Loucy (cell line): ENCODE measurements around the gene MADD.
A peak's percentile ranks its signal among the peaks of the same experiment; 100 is the strongest.

ENCODE experiments used
- H2AFZ ChIP-seq: fragments of 200-600 bp; sonication (generic); 2 replicates; pipeline ENCODE4 v1.6.0; 2016; ENCODE audit warnings: antibody characterized with exemption, mild to moderate bottlenecking, low read length, moderate library complexity
- H3F3A ChIP-seq: fragments of 200-600 bp; 2 replicates; pipeline ENCODE4 v1.6.0; 2016; ENCODE audit warnings: antibody characterized with exemption, low read depth, mild to moderate bottlenecking
- H3K27me3 ChIP-seq: fragments of 200-600 bp; sonication (generic); 2 replicates; pipeline ENCODE4 v1.6.1; 2014; ENCODE audit warnings: low read length, mild to moderate bottlenecking; ENCODE audit not compliant: insufficient read depth, poor library complexity, severe bottlenecking
- H3K36me3 ChIP-seq: fragments of 200-600 bp; sonication (generic); 2 replicates; pipeline ENCODE4 v1.6.1; 2016; ENCODE audit warnings: low read length; ENCODE audit not compliant: insufficient read depth
- H3K4me1 ChIP-seq: fragments of 200-600 bp; sonication (generic); 2 replicates; pipeline ENCODE4 v1.5.1; 2014; ENCODE audit warnings: low read length, mild to moderate bottlenecking; ENCODE audit not compliant: insufficient read depth, poor library complexity, severe bottlenecking
- H3K4me2 ChIP-seq: fragments of 200-600 bp; sonication (generic); 2 replicates; pipeline ENCODE4 v1.6.0; 2014; ENCODE audit warnings: antibody characterized with exemption, low read length, low read depth, mild to moderate bottlenecking; ENCODE audit not compliant: poor library complexity, severe bottlenecking
- H3K4me3 ChIP-seq: fragments of 200-600 bp; sonication (generic); 2 replicates; pipeline ENCODE4 v1.5.1; 2014; ENCODE audit warnings: low read length, mild to moderate bottlenecking, mixed read lengths; ENCODE audit not compliant: poor library complexity, severe bottlenecking
- H3K79me2 ChIP-seq: fragments of 200-600 bp; sonication (generic); 2 replicates; pipeline ENCODE4 v1.6.1; 2014; ENCODE audit warnings: low read length; ENCODE audit not compliant: insufficient read depth
- H3K9ac ChIP-seq: fragments of 200-600 bp; sonication (generic); 2 replicates; pipeline ENCODE4 v1.6.0; 2014; ENCODE audit warnings: mild to moderate bottlenecking, low read depth, low read length, moderate library complexity; ENCODE audit not compliant: poor library complexity, severe bottlenecking
- H3K9me2 ChIP-seq: fragments of 200-600 bp; sonication (generic); replicated peaks from 2 replicates; pipeline ENCODE4 v1.6.1; 2016; ENCODE audit warnings: low read depth, low read length, mixed read lengths
- H3K9me3 ChIP-seq: fragments of 200-600 bp; sonication (generic); 2 replicates; pipeline ENCODE4 v1.6.1; 2014; ENCODE audit warnings: mild to moderate bottlenecking, antibody characterized with exemption, low read length, low read depth; ENCODE audit not compliant: insufficient read depth
- H4K20me1 ChIP-seq: fragments of 200-600 bp; sonication (generic); 2 replicates; pipeline ENCODE4 v1.6.0; 2014; ENCODE audit warnings: antibody characterized with exemption, low read length, mild to moderate bottlenecking; ENCODE audit not compliant: insufficient read depth, poor library complexity, severe bottlenecking
- EZH2phosphoT487 ChIP-seq: fragments of 200-600 bp; IDR thresholded peaks from 2 replicates; pipeline ENCODE4 v1.6.1; 2018; ENCODE audit warnings: antibody characterized with exemption, mild to moderate bottlenecking, moderate library complexity, borderline replicate concordance
- TF ChIP-seq, protein P1 (sequence below): fragments of 200-600 bp; sonication (generic); conservative IDR thresholded peaks from 2 replicates; pipeline ENCODE4 v1.5.1; 2014; ENCODE audit warnings: mild to moderate bottlenecking, antibody characterized with exemption, low read length

The MADD gene

DNA sequence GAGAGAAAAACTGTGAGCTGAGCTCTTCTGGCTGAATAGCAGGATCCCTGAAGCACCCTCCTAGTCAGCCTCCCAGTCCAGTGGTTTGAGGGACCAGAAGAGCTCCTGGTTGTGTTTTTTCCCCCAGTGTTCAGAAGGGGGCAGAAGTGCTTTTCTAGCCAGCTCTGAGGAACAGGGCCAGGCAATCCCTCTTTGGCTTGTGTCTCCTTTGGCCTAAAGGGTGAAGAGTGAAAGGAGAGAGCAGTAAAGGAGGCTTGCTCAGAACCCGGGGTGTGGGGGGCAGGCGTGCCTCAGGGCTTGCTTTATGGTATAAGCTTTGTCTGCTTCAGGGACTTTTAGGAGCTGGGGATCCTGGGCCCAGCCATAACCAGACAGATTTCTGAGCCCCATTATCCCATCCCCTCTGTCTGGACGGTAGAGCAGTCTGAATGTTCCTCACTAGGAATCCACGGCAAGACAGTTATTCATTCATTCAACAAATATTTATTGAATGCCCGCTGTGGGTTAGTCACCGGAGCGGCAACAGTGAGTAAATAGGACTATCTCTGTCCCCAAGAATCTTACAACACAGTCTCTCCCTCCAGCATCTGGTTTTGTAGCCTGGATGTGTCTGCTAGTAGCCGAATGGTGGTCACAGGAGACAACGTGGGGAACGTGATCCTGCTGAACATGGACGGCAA lies 35.8 kb upstream of the MADD start:
- Histone ChIP-seq H3K79me2 (no peaks in the 10 kb centered on the region), H4K20me1 (no peaks in the 10 kb centered on the region), H3K9ac (no peak overlapping the region), H3K9me3 (no peaks in the 10 kb centered on the region), H3F3A (0 out of 2 replicates have a peak, but pooled peaks cover 2% of the 10 kb centered on the region), H3K27me3 (no peaks in the 10 kb centered on the region), H3K36me3 (peaks cover 23% of the 10 kb centered on the region; the same call in 1 of the 2 replicates), H2AFZ (no peak overlapping the region), H3K4me3 (no peak overlapping the region), H3K4me2 (no peak overlapping the region), H3K4me1 (no peaks in the 10 kb centered on the region), H3K9me2 (no peaks in the 10 kb centered on the region)
- no peak for TF ChIP-seq EZH2phosphoT487
- TF ChIP-seq, protein P1, sequence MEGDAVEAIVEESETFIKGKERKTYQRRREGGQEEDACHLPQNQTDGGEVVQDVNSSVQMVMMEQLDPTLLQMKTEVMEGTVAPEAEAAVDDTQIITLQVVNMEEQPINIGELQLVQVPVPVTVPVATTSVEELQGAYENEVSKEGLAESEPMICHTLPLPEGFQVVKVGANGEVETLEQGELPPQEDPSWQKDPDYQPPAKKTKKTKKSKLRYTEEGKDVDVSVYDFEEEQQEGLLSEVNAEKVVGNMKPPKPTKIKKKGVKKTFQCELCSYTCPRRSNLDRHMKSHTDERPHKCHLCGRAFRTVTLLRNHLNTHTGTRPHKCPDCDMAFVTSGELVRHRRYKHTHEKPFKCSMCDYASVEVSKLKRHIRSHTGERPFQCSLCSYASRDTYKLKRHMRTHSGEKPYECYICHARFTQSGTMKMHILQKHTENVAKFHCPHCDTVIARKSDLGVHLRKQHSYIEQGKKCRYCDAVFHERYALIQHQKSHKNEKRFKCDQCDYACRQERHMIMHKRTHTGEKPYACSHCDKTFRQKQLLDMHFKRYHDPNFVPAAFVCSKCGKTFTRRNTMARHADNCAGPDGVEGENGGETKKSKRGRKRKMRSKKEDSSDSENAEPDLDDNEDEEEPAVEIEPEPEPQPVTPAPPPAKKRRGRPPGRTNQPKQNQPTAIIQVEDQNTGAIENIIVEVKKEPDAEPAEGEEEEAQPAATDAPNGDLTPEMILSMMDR = peak; percentile 58

DNA sequence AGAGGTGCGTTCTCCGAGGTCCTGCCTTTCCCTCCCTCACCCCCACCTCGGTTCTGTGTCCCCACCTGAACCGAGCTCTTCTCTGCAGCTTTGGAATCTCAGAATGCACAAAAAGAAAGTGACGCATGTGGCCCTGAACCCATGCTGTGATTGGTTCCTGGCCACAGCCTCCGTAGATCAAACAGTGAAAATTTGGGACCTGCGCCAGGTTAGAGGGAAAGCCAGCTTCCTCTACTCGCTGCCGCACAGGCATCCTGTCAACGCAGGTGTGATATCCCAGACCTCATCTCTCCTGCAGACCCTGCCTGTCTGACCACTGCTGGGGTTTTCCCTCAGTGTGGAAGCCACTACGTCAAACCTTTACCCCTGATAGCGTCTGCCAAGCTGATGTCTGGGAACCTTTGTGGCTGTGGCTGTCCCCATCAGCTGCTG lies 35.2 kb upstream of the MADD start:
- no peak overlapping the region for H3K4me2 ChIP-seq
- no peaks in the 10 kb centered on the region for H3K27me3 ChIP-seq
- no peaks in the 10 kb centered on the region for H3K9me3 ChIP-seq
- H3K4me3 ChIP-seq = no peak overlapping the region
- no peak overlapping the region for H3K9ac ChIP-seq
- peaks cover 29% of the 10 kb centered on the region; the same call in 1 of the 2 replicates for H3K36me3 ChIP-seq
- H3K4me1 ChIP-seq = no peaks in the 10 kb centered on the region
- H3K9me2 ChIP-seq = no peaks in the 10 kb centered on the region
- TF ChIP-seq, protein P1 = no peak
- no peak for TF ChIP-seq EZH2phosphoT487
- H3F3A ChIP-seq = 0 out of 2 replicates have a peak, but pooled peaks cover 2% of the 10 kb centered on the region
- H4K20me1 ChIP-seq = no peaks in the 10 kb centered on the region
- no peaks in the 10 kb centered on the region for H3K79me2 ChIP-seq
- H2AFZ ChIP-seq = no peak overlapping the region

DNA sequence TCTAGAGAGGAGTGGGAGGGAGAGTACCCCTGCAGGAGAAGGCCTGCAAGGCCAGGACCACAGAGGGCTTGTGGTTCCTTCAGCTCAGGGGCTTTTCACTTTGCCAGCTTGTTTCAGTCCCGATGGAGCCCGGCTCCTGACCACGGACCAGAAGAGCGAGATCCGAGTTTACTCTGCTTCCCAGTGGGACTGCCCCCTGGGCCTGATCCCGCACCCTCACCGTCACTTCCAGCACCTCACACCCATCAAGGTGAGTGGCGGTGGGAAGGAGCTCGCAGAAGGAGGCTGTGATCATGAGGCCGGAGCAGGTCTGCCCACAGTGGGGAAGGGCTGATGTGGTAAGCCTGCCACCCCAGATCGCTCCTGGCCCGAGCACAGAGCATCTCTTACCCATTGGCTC lies 34.8 kb upstream of the MADD start:
- Histone ChIP-seq H3K36me3 (peaks cover 34% of the 10 kb centered on the region; the same call in 1 of the 2 replicates), H4K20me1 (no peaks in the 10 kb centered on the region), H3K9ac (no peak overlapping the region), H3K4me1 (no peaks in the 10 kb centered on the region), H3K27me3 (no peaks in the 10 kb centered on the region), H2AFZ (no peak overlapping the region), H3F3A (0 out of 2 replicates have a peak, but pooled peaks cover 2% of the 10 kb centered on the region), H3K79me2 (no peaks in the 10 kb centered on the region), H3K4me2 (no peak overlapping the region), H3K9me2 (no peaks in the 10 kb centered on the region), H3K4me3 (no peak overlapping the region), H3K9me3 (no peaks in the 10 kb centered on the region)
- TF ChIP-seq EZH2phosphoT487 = no peak
- TF ChIP-seq, protein P1 = no peak
